ENCODE measurements around the gene NABP1.

NABP1 gene

GRCh38 chr2:191719261-191719660, 41.3 kb downstream of the NABP1 start:
- H3K27ac ChIP-seq: no peak overlapping the region
- H3K9me3 ChIP-seq (ENCODE audit: severe bottlenecking): no peaks in the 10 kb centered on the region
- H3K27me3 ChIP-seq (ENCODE audit: insufficient read depth, low read depth, severe bottlenecking): no peaks in the 10 kb centered on the region
- TF ChIP-seq, protein P1, sequence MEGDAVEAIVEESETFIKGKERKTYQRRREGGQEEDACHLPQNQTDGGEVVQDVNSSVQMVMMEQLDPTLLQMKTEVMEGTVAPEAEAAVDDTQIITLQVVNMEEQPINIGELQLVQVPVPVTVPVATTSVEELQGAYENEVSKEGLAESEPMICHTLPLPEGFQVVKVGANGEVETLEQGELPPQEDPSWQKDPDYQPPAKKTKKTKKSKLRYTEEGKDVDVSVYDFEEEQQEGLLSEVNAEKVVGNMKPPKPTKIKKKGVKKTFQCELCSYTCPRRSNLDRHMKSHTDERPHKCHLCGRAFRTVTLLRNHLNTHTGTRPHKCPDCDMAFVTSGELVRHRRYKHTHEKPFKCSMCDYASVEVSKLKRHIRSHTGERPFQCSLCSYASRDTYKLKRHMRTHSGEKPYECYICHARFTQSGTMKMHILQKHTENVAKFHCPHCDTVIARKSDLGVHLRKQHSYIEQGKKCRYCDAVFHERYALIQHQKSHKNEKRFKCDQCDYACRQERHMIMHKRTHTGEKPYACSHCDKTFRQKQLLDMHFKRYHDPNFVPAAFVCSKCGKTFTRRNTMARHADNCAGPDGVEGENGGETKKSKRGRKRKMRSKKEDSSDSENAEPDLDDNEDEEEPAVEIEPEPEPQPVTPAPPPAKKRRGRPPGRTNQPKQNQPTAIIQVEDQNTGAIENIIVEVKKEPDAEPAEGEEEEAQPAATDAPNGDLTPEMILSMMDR (IDR thresholded peaks at IDR 0.05; ENCODE audit: low read depth, low read length): no peak
- DNase-seq: no peak
- H3K36me3 ChIP-seq: no peaks in the 10 kb centered on the region
- H3K4me3 ChIP-seq (ENCODE audit: low read depth, low read length): no peak overlapping the region

DNA sequence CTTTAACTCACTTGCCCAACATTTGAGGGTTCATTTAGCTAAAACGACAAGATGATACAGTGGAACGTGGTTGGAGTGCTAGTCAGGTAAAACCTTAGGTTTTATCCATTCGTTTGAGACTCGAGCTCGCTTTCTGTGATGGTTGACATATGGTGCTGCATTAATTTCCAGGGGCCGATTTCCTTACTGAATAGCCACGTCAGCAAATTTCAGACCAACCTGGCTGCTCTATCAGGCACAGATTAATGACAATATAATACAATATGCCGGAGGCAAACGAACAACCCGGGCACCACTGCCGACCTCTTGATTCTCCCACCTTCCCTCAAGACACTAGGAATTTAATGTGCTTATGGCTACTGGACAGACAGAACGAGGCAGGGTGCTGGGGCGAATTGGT, 42.0 kb downstream of the NABP1 start:
- Histone ChIP-seq H3K27ac (no peak overlapping the region), H3K27me3 (ENCODE audit: insufficient read depth, low read depth, severe bottlenecking) (no peaks in the 10 kb centered on the region), H3K36me3 (no peaks in the 10 kb centered on the region), H3K9me3 (ENCODE audit: severe bottlenecking) (no peaks in the 10 kb centered on the region), H3K4me3 (ENCODE audit: low read depth, low read length) (no peak overlapping the region)
- DNase-seq: no peak
- TF ChIP-seq, protein P1 (IDR thresholded peaks at IDR 0.05; ENCODE audit: low read depth, low read length): no peak

- TF ChIP-seq, protein P1 (IDR thresholded peaks at IDR 0.05; ENCODE audit: low read depth, low read length): no peak
- no peaks in the 10 kb centered on the region for H3K9me3 ChIP-seq (ENCODE audit: severe bottlenecking)
- no peaks in the 10 kb centered on the region for H3K27me3 ChIP-seq (ENCODE audit: insufficient read depth, low read depth, severe bottlenecking)
- DNase-seq: no peak
- H3K27ac ChIP-seq: no peak overlapping the region
- H3K4me3 ChIP-seq (ENCODE audit: low read depth, low read length): no peak overlapping the region
- H3K36me3 ChIP-seq: no peaks in the 10 kb centered on the region
Observed at GRCh38 chr2:191721331-191721730, 43.4 kb downstream of the NABP1 start.

GRCh38 chr2:191724015-191724414, 46.1 kb downstream of the NABP1 start:
- H3K9me3 ChIP-seq (ENCODE audit: severe bottlenecking): no peaks in the 10 kb centered on the region
- H3K4me3 ChIP-seq (ENCODE audit: low read depth, low read length): no peak overlapping the region
- no peaks in the 10 kb centered on the region for H3K27me3 ChIP-seq (ENCODE audit: insufficient read depth, low read depth, severe bottlenecking)
- no peaks in the 10 kb centered on the region for H3K36me3 ChIP-seq
- no peak for DNase-seq
- no peak overlapping the region for H3K27ac ChIP-seq
- TF ChIP-seq, protein P1 (IDR thresholded peaks at IDR 0.05; ENCODE audit: low read depth, low read length): no peak

GRCh38 chr2:191728750-191729624, 51.1 kb downstream of the NABP1 start:
- no peak for DNase-seq
- Histone ChIP-seq H3K27ac (no peak overlapping the region), H3K9me3 (ENCODE audit: severe bottlenecking) (no peaks in the 10 kb centered on the region), H3K36me3 (no peaks in the 10 kb centered on the region), H3K4me3 (ENCODE audit: low read depth, low read length) (no peak overlapping the region), H3K27me3 (ENCODE audit: insufficient read depth, low read depth, severe bottlenecking) (no peaks in the 10 kb centered on the region)
- TF ChIP-seq, protein P1 (IDR thresholded peaks at IDR 0.05; ENCODE audit: low read depth, low read length): no peak
